IMR-90 (cell line): ENCODE data around the gene ITGAE. TPM values are rescaled to one million over a fixed set of nuclear protein-coding genes. Genes with fewer than 3 reads are reported as not detected.

Experiments used
- ATAC-seq: fragments of 200-7000 bp; cut with Tn5 transposase; 2 replicates; pipeline ENCODE4 v1.9.1; 2020; ENCODE audit warnings: low read depth, mild to moderate bottlenecking, moderate library complexity
- BruUV-seq: library from RNA; stranded (reverse); fragments of 400-500 nt; replicated peaks from 2 replicates; lab custom pipeline; 2021; lab: Mats Ljungman, UMichigan
- CTCF ChIA-PET: fragments of 300-600 bp; formaldehyde crosslinking; extraction: SDS; loops from one replicate; lab custom pipeline; 2021; ENCODE audit warnings: antibody characterized with exemption; lab: Yijun Ruan, JAX
- POLR2A ChIA-PET: fragments of 300-600 bp; sonication (Branson Sonifier 250); formaldehyde crosslinking; loops from one replicate; lab custom pipeline; 2022; ENCODE audit warnings: antibody characterized with exemption; ENCODE audit not compliant: unreplicated experiment; lab: Charles Lee
- DNase-seq: peaks from one replicate; pipeline ENCODE4 v3.0.0; 2013
- H2AFZ ChIP-seq: replicated peaks from 2 replicates; pipeline ENCODE3; 2013; ENCODE audit warnings: low read length, mild to moderate bottlenecking; ENCODE audit not compliant: poor library complexity
- H2AK5ac ChIP-seq: 2 replicates; pipeline ENCODE4 v1.6.1; 2013; ENCODE audit warnings: low read depth, low read length, inconsistent platforms
- H2AK9ac ChIP-seq: replicated peaks from 2 replicates; pipeline ENCODE3; 2013; ENCODE audit warnings: mild to moderate bottlenecking, low read depth, low read length, moderate library complexity; ENCODE audit not compliant: poor library complexity
- H2BK120ac ChIP-seq: 2 replicates; pipeline ENCODE4 v1.6.1; 2013; ENCODE audit warnings: low read depth, low read length, inconsistent platforms
- H2BK15ac ChIP-seq: 3 replicates; pipeline ENCODE4 v1.6.1; 2013; ENCODE audit warnings: low read depth, low read length, inconsistent platforms
- H2BK20ac ChIP-seq: 2 replicates; pipeline ENCODE4 v1.6.1; 2013; ENCODE audit warnings: low read depth, mild to moderate bottlenecking, inconsistent platforms, low read length, moderate library complexity
- H2BK5ac ChIP-seq: 2 replicates; pipeline ENCODE4 v1.6.1; 2013; ENCODE audit warnings: mild to moderate bottlenecking, low read depth, low read length, inconsistent platforms; ENCODE audit not compliant: poor library complexity, severe bottlenecking
- H3K14ac ChIP-seq: replicated peaks from 2 replicates; pipeline ENCODE4 v1.6.1; 2013; ENCODE audit warnings: low read depth, low read length, inconsistent platforms
- H3K18ac ChIP-seq: 2 replicates; pipeline ENCODE4 v1.6.1; 2013; ENCODE audit warnings: low read depth, low read length, control low read depth
- H3K23ac ChIP-seq: 2 replicates; pipeline ENCODE4 v1.6.1; 2013; ENCODE audit warnings: low read depth, low read length, inconsistent platforms
- H3K27ac ChIP-seq: 2 replicates; pipeline ENCODE4 v1.5.1; 2013; ENCODE audit warnings: mild to moderate bottlenecking, control low read depth, low read length; ENCODE audit not compliant: insufficient read depth
- H3K27me3 ChIP-seq: 2 replicates; pipeline ENCODE4 v1.6.1; 2013; ENCODE audit warnings: low read length; ENCODE audit not compliant: control insufficient read depth, insufficient read depth
- H3K36me3 ChIP-seq: 2 replicates; pipeline ENCODE4 v1.6.1; 2013; ENCODE audit warnings: low read length, mixed read lengths; ENCODE audit not compliant: control insufficient read depth, insufficient read depth
- H3K4ac ChIP-seq: 2 replicates; pipeline ENCODE4 v1.6.1; 2013; ENCODE audit warnings: low read depth, low read length, inconsistent platforms
- H3K4me1 ChIP-seq: 2 replicates; pipeline ENCODE4 v1.6.1; 2013; ENCODE audit warnings: low read length, mixed read lengths; ENCODE audit not compliant: control insufficient read depth, insufficient read depth
- H3K4me2 ChIP-seq: 2 replicates; pipeline ENCODE4 v1.6.1; 2013; ENCODE audit warnings: low read depth, mild to moderate bottlenecking, control low read depth, low read length, moderate library complexity
- H3K4me3 ChIP-seq: 2 replicates; pipeline ENCODE4 v1.5.1; 2013; ENCODE audit warnings: low read depth, mild to moderate bottlenecking, control low read depth, low read length, moderate library complexity; ENCODE audit not compliant: insufficient read depth
- H3K56ac ChIP-seq: 2 replicates; pipeline ENCODE4 v1.6.1; 2013; ENCODE audit warnings: low read length, inconsistent platforms; ENCODE audit not compliant: insufficient read depth; ENCODE audit errors: extremely low read depth
- H3K79me1 ChIP-seq, 2 experiments: 2 replicates each; pipeline ENCODE4 v1.6.1; 2013; ENCODE audit warnings: low read length in 2 of 2, inconsistent platforms in 1 of 2, low read depth in 1 of 2
- H3K9ac ChIP-seq: 2 replicates; pipeline ENCODE4 v1.6.1; 2013; ENCODE audit warnings: low read depth, low read length, control low read depth
- H3K9me1 ChIP-seq: 2 replicates; pipeline ENCODE4 v1.6.1; 2013; ENCODE audit warnings: low read length, inconsistent platforms; ENCODE audit not compliant: insufficient read depth
- H3K9me3 ChIP-seq: 2 replicates; pipeline ENCODE4 v1.6.1; 2013; ENCODE audit warnings: low read length; ENCODE audit not compliant: control insufficient read depth, insufficient read depth
- H4K20me1 ChIP-seq: 2 replicates; pipeline ENCODE4 v1.6.1; 2013; ENCODE audit warnings: low read length, inconsistent platforms; ENCODE audit not compliant: insufficient read depth
- H4K5ac ChIP-seq: 2 replicates; pipeline ENCODE4 v1.6.1; 2013; ENCODE audit warnings: mild to moderate bottlenecking, low read depth, low read length, control low read depth
- H4K8ac ChIP-seq, 2 experiments: 2 replicates each; pipeline ENCODE4 v1.6.1; 2013; ENCODE audit warnings: low read depth in 2 of 2, low read length in 2 of 2, control low read depth in 1 of 2, inconsistent platforms in 1 of 2
- H4K91ac ChIP-seq: 2 replicates; pipeline ENCODE4 v1.6.1; 2013; ENCODE audit warnings: low read depth, low read length, inconsistent platforms; ENCODE audit not compliant: insufficient read depth
- SMC3 ChIP-seq: fragments of 150-350 bp; IDR thresholded peaks from 2 replicates; pipeline ENCODE4 v1.6.1; 2016; ENCODE audit warnings: low read depth, mild to moderate bottlenecking, antibody characterized with exemption, low read length, moderate library complexity
- WGBS, 2 experiments: methylation state at CpG; one replicate each; pipeline versions ENCODE4 v1.1.5 to v1.1.7; 2013; ENCODE audit warnings: missing lambda C conversion rate in 2 of 2; ENCODE audit not compliant: insufficient read length in 1 of 2; ENCODE audit errors: extremely low coverage in 2 of 2; 5-methylcytosine and 5-hydroxymethylcytosine counted together
- dilution Hi-C: fragments of 300-500 bp; cut with HindIII; formaldehyde crosslinking; loops from one replicate; pipeline ENCODE4 v1.14.3; 2018; ENCODE audit warnings: low sequenced_read_pairs; ENCODE audit not compliant: unreplicated experiment
- in situ Hi-C: fragments of 300-500 bp; cut with MboI; formaldehyde crosslinking; loops from 3 replicates; pipeline ENCODE4 v1.14.3; 2019; ENCODE audit warnings: low sequenced_read_pairs, inconsistent platforms, mixed read lengths
- intact Hi-C: fragments of 100-400 bp; cut with micrococcal nuclease; formaldehyde crosslinking; loops from 2 replicates; pipeline ENCODE4 v1.10.0; 2022
- polyA plus RNA-seq, 3 experiments: library from polyadenylated mRNA; depleted of rRNA; stranded (reverse); fragments of >200 nt; gene quantifications; 2 replicates each; pipeline ENCODE4 v1.2.3, GENCODE V29; 2012; ENCODE audit warnings: low replicate concordance in 1 of 3
- total RNA-seq: library from RNA; depleted of rRNA; stranded (reverse); fragments of >200 nt; gene quantifications from 2 replicates; pipeline ENCODE4 v1.2.3, GENCODE V29; 2012
- TF ChIP-seq, protein P1 (sequence below): conservative IDR thresholded peaks from 2 replicates; pipeline ENCODE4 v1.5.1; 2012; ENCODE audit warnings: mild to moderate bottlenecking, low read depth, low read length, improper control_type of control experiment

The ITGAE gene
- total and polyA plus RNA-seq, 2 of the 4 experiments (the other 2 are of a cell fraction), result 54.1 to 60.8 TPM

GRCh38 chr17:3814361-3814760 lies 13.4 kb upstream of the ITGAE start:
- H4K20me1 ChIP-seq, result no peaks in the 10 kb centered on the region
- H3K27me3 ChIP-seq, result no peaks in the 10 kb centered on the region
- H2BK5ac ChIP-seq, result no peak overlapping the region
- DNase-seq, result no peak
- H2BK20ac ChIP-seq, result no peak overlapping the region
- no peak overlapping the region for H3K56ac ChIP-seq
- POLR2A ChIA-PET, result no interaction called here
- H3K9ac ChIP-seq, result no peak overlapping the region
- no peak overlapping the region for H2AK5ac ChIP-seq
- H3K36me3 ChIP-seq, result peaks cover 50% of the 10 kb centered on the region
- no peaks in the 10 kb centered on the region for H3K9me3 ChIP-seq
- no peak overlapping the region for H3K4me2 ChIP-seq
- in situ Hi-C loops, result loop anchor here (25.0 kb wide), 1 partner anchor 777 kb away; no protein-coding TSS in a partner anchor
- H2AFZ ChIP-seq, result no peak overlapping the region
- 97% methylated on average over 9 of the region's 13 CpGs; no CpG with 5 or more reads in 1 of the 2 experiments for WGBS, 2 experiments
- no peak overlapping the region for H3K4ac ChIP-seq
- peaks cover 3 to 6% of the 10 kb centered on the region in 2 experiments; a peak in 1 of 4 replicates for H3K79me1 ChIP-seq
- no peak overlapping the region for H3K18ac ChIP-seq
- H2AK9ac ChIP-seq, result no peak overlapping the region
- no peak overlapping the region for H3K27ac ChIP-seq
- no peak overlapping the region for H4K5ac ChIP-seq
- dilution Hi-C loops, result no loop called here
- H3K23ac ChIP-seq, result no peak overlapping the region
- no peak overlapping the region for H4K8ac ChIP-seq
- no peak overlapping the region for H2BK15ac ChIP-seq
- H3K4me1 ChIP-seq, result no peaks in the 10 kb centered on the region
- no peak for ATAC-seq
- H2BK120ac ChIP-seq, result no peak overlapping the region
- intact Hi-C loops, result no loop called here
- no peak overlapping the region for H3K14ac ChIP-seq
- CTCF ChIA-PET, result interaction anchor here (0.6 kb wide), 1 partner anchor 188 kb away, joined by 3 read pairs; no protein-coding TSS in a partner anchor
- BruUV-seq, result no TSS peak
- H4K91ac ChIP-seq, result no peak overlapping the region
- H3K9me1 ChIP-seq, result peaks cover 3% of the 10 kb centered on the region; the same call in 1 of the 2 replicates
- H3K4me3 ChIP-seq, result no peak overlapping the region
- TF ChIP-seq, protein P1, sequence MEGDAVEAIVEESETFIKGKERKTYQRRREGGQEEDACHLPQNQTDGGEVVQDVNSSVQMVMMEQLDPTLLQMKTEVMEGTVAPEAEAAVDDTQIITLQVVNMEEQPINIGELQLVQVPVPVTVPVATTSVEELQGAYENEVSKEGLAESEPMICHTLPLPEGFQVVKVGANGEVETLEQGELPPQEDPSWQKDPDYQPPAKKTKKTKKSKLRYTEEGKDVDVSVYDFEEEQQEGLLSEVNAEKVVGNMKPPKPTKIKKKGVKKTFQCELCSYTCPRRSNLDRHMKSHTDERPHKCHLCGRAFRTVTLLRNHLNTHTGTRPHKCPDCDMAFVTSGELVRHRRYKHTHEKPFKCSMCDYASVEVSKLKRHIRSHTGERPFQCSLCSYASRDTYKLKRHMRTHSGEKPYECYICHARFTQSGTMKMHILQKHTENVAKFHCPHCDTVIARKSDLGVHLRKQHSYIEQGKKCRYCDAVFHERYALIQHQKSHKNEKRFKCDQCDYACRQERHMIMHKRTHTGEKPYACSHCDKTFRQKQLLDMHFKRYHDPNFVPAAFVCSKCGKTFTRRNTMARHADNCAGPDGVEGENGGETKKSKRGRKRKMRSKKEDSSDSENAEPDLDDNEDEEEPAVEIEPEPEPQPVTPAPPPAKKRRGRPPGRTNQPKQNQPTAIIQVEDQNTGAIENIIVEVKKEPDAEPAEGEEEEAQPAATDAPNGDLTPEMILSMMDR, result no peak
- no peak for TF ChIP-seq SMC3
